SU-DHL-6 (cell line): ENCODE data around the gene FRMPD4.

ENCODE experiments used
- H2AFZ ChIP-seq: fragments of 200-600 bp; sonication (generic); 2 replicates; pipeline ENCODE4 v1.6.1; 2014; ENCODE audit warnings: low read depth, mild to moderate bottlenecking, moderate library complexity, mixed read lengths, antibody characterized with exemption, low read length; ENCODE audit not compliant: severe bottlenecking
- H3F3A ChIP-seq: fragments of 200-600 bp; shearing (Covaris generic); 2 replicates; pipeline ENCODE4 v1.6.0; 2016; ENCODE audit warnings: antibody characterized with exemption, mild to moderate bottlenecking; ENCODE audit not compliant: insufficient read depth
- H3K27ac ChIP-seq: fragments of 200-600 bp; sonication (generic); 2 replicates; pipeline ENCODE4 v1.5.1; 2016; ENCODE audit warnings: low read depth, mild to moderate bottlenecking, low read length, moderate library complexity, mixed read lengths
- H3K27me3 ChIP-seq: fragments of 200-600 bp; sonication (generic), shearing (Covaris generic); 2 replicates; pipeline ENCODE4 v1.6.0; 2014; ENCODE audit warnings: mild to moderate bottlenecking, low read length
- H3K36me3 ChIP-seq: fragments of 200-600 bp; sonication (generic); 2 replicates; pipeline ENCODE4 v1.6.1; 2014; ENCODE audit warnings: mild to moderate bottlenecking, low read length, mixed read lengths
- H3K4me2 ChIP-seq: fragments of 300-600, 200-600 bp; shearing (Covaris generic), sonication (generic); 2 replicates; pipeline ENCODE4 v1.6.0; 2014; ENCODE audit warnings: low read length, low read depth, mild to moderate bottlenecking; ENCODE audit not compliant: poor library complexity, severe bottlenecking
- H3K4me3 ChIP-seq: fragments of 200-600 bp; sonication (generic); 2 replicates; pipeline ENCODE4 v1.5.1; 2014; ENCODE audit warnings: antibody characterized with exemption, low read length, mild to moderate bottlenecking, mixed read lengths; ENCODE audit not compliant: insufficient read depth, poor library complexity, severe bottlenecking
- H3K79me2 ChIP-seq: fragments of 200-600 bp; sonication (generic); 2 replicates; pipeline ENCODE4 v1.6.1; 2014; ENCODE audit warnings: mild to moderate bottlenecking, low read length, moderate library complexity; ENCODE audit not compliant: insufficient read depth
- H3K9ac ChIP-seq: fragments of 200-600 bp; sonication (generic); 2 replicates; pipeline ENCODE4 v1.7.0; 2014; ENCODE audit warnings: mild to moderate bottlenecking, low read length
- H3K9me2 ChIP-seq: fragments of 200-600 bp; sonication (generic); replicated peaks from 2 replicates; pipeline ENCODE4 v1.6.1; 2014; ENCODE audit warnings: low read length; ENCODE audit not compliant: insufficient read depth
- H3K9me3 ChIP-seq: fragments of 200-600 bp; sonication (generic); 2 replicates; pipeline ENCODE4 v1.6.1; 2014; ENCODE audit warnings: low read length, mixed read lengths; ENCODE audit not compliant: insufficient read depth
- H4K20me1 ChIP-seq: fragments of 200-600 bp; sonication (generic); 2 replicates; pipeline ENCODE4 v1.6.1; 2014; ENCODE audit warnings: low read depth, mild to moderate bottlenecking, antibody characterized with exemption, low read length, moderate library complexity, mixed read lengths
- CTCF ChIP-seq: fragments of 200-600 bp; sonication (generic); IDR thresholded peaks from one replicate; pipeline ENCODE4 v1.5.1; 2017; ENCODE audit warnings: antibody characterized with exemption, mild to moderate bottlenecking, low read length, moderate library complexity; ENCODE audit not compliant: insufficient read depth, poor library complexity, severe bottlenecking
- EZH2phosphoT487 ChIP-seq: fragments of 200-600 bp; sonication (generic), shearing (Covaris generic); conservative IDR thresholded peaks from 2 replicates; pipeline ENCODE4 v1.6.1; 2018; ENCODE audit warnings: mild to moderate bottlenecking, antibody characterized with exemption, low read length, moderate library complexity, mixed read lengths

Gene FRMPD4

GRCh38 chrX:12423346-12423745, 285.1 kb downstream of the FRMPD4 start:
- TF ChIP-seq CTCF (no peak), EZH2phosphoT487 (no peak)
- Histone ChIP-seq H3F3A (no peaks in the 10 kb centered on the region), H3K9ac (no peak overlapping the region), H3K9me2 (no peaks in the 10 kb centered on the region), H2AFZ (no peak overlapping the region), H4K20me1 (no peaks in the 10 kb centered on the region), H3K79me2 (no peaks in the 10 kb centered on the region), H3K9me3 (no peaks in the 10 kb centered on the region), H3K4me2 (no peak overlapping the region), H3K27ac (no peak overlapping the region), H3K27me3 (no peaks in the 10 kb centered on the region), H3K36me3 (no peaks in the 10 kb centered on the region), H3K4me3 (no peak overlapping the region)

GRCh38 chrX:12425496-12425895, 287.2 kb downstream of the FRMPD4 start:
- no peak overlapping the region for H3K4me3 ChIP-seq

GRCh38 chrX:12426420-12426819, 288.1 kb downstream of the FRMPD4 start:
- no peak overlapping the region for H2AFZ ChIP-seq
- no peak overlapping the region for H3K27ac ChIP-seq
- no peaks in the 10 kb centered on the region for H3K9me2 ChIP-seq
- H3K79me2 ChIP-seq, result no peaks in the 10 kb centered on the region
- no peak for TF ChIP-seq CTCF
- TF ChIP-seq EZH2phosphoT487, result no peak
- H3K9ac ChIP-seq, result no peak overlapping the region
- no peaks in the 10 kb centered on the region for H3K27me3 ChIP-seq
- H3K4me2 ChIP-seq, result no peak overlapping the region
- no peak overlapping the region for H3K4me3 ChIP-seq
- no peaks in the 10 kb centered on the region for H3K9me3 ChIP-seq
- no peaks in the 10 kb centered on the region for H3K36me3 ChIP-seq
- no peaks in the 10 kb centered on the region for H4K20me1 ChIP-seq
- H3F3A ChIP-seq, result no peaks in the 10 kb centered on the region

More at GRCh38 chrX:12425496-12425895, 287.2 kb downstream of the FRMPD4 start:
- no peak overlapping the region for H2AFZ ChIP-seq
- no peaks in the 10 kb centered on the region for H3K27me3 ChIP-seq
- H3F3A ChIP-seq, result no peaks in the 10 kb centered on the region
- no peaks in the 10 kb centered on the region for H3K36me3 ChIP-seq
- H3K79me2 ChIP-seq, result no peaks in the 10 kb centered on the region
- no peak overlapping the region for H3K27ac ChIP-seq
- H4K20me1 ChIP-seq, result no peaks in the 10 kb centered on the region
- TF ChIP-seq CTCF (no peak), EZH2phosphoT487 (no peak)
- H3K9me2 ChIP-seq, result no peaks in the 10 kb centered on the region
- H3K9ac ChIP-seq, result no peak overlapping the region
- no peaks in the 10 kb centered on the region for H3K9me3 ChIP-seq
- no peak overlapping the region for H3K4me2 ChIP-seq

- Histone ChIP-seq H3K4me3 (no peak overlapping the region), H3K9me2 (no peaks in the 10 kb centered on the region), H3F3A (no peaks in the 10 kb centered on the region), H3K4me2 (no peak overlapping the region), H3K36me3 (no peaks in the 10 kb centered on the region), H3K27ac (no peak overlapping the region), H3K9ac (no peak overlapping the region), H2AFZ (no peak overlapping the region), H4K20me1 (no peaks in the 10 kb centered on the region), H3K27me3 (no peaks in the 10 kb centered on the region), H3K9me3 (no peaks in the 10 kb centered on the region), H3K79me2 (no peaks in the 10 kb centered on the region)
- TF ChIP-seq CTCF (no peak), EZH2phosphoT487 (no peak)
Measured at GRCh38 chrX:12434493-12434892, 296.2 kb downstream of the FRMPD4 start.
